Stimulated activated CD8-positive, alpha-beta memory T cell treated with anti-CD3 and anti-CD28 coated beads, Interleukin-12 subunit alpha, Interleukin-12 subunit beta, amount 100 ng/mL, for 24 hours (primary cell): ENCODE measurements around the gene FYN.
"Not testable (repeated sequence)": the region's sequence is repeated elsewhere in the genome, so short reads cannot be mapped to it uniquely, and the experiment has no call there.

Experiments used
- DNase-seq: peaks from one replicate; pipeline ENCODE4 v3.0.0-alpha.2; 2020; ENCODE audit errors: extremely low read depth

Gene FYN

DNA sequence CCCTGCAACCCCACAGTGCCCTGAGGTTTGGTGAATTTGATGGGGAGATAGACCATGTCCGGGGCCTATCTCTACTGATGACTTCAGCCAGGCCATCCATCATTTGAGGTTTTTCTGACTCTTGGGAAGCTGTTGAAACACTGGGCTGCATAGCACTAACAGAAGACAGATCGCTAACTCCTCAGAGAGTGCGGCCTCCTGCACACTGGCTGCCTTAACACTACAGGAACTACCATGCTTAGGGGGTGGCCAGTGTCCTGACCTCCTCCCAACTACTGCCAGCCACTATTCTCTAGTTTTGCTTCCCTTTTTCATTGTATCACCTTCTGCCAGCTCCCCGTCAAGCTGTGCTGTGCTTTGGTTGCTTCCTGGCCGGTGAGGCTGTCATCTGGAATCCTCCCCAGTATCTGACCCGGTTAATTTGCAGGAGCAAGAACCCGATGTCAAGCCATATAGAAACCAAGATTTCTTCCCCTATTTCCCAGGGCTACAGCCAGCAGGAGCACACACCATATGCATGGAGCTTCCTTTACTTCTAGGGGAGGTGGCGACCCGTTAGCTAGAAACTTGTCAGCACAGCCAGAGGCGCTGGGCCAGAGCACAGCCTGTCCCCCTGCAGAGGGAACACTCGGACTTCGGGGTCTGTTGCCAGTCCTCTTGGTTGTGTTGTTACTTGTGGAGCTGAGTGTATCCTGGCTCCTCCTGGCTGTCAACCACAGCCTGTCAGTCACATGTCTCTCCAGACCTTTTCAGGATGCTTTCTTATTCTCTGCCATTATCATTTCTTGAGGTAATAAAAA is 210.3 kb downstream of the FYN start:
- no peak for DNase-seq

DNA sequence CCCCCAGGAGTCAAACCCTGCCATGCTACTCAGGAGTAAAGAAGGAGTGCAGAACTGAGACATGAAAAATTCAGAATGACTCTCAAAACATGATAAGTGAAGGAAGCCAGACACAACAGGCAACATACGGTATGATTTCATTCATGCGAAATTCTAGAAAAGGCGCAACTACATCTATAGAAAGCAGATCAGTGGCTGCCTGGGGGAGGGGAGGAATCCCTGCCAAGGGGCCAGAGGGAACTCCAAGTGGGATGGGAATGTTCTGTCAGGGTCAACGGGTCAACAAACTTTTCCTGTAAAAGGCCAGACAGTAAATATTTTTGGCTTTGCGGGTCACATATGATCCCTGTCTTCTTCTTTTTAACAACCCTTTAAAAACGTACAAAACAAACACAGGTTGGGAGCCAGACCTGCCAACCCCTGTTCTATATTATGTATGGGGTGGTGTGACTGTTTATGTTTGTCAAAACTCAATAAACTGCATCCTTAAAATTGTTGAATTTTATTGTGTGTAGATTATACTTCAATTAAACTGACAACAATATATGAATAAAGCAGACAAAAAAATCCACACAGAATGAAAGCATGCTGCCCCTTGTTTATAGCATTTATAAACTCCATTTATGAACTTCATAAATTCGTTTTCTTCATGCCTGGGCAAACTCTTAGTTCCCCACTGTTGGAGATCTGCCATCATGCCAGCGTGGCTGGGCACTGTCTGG is 211.0 kb downstream of the FYN start:
- no peak for DNase-seq

DNA sequence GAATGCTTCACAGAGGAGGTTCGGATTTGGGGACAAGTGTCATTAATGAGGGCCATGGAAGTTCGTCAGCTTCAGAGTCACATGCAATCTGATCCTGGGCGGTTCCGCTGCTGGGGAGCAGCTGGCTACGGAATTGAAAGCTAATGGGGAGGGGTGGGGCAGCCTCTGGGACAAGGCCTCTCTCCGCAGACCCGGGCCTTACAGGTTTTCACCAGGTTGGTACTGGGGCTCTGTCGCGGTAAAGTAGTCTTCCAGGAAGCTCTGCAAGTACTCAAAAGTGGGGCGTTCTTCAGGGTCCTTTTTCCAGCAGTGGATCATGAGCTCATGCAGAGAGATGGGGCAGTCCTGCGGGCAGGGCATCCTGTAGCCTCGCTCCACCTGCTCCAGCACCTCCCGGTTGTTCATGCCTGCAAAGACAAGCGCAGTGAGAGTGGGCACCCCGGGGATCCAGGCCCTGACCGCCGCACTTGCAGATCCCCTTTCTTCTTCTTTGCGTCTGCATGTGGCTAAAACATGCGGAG is 211.7 kb downstream of the FYN start:
- DNase-seq, result no peak

GRCh38 chr6:111660531-111660930 is 212.7 kb downstream of the FYN start:
- no peak for DNase-seq

DNA sequence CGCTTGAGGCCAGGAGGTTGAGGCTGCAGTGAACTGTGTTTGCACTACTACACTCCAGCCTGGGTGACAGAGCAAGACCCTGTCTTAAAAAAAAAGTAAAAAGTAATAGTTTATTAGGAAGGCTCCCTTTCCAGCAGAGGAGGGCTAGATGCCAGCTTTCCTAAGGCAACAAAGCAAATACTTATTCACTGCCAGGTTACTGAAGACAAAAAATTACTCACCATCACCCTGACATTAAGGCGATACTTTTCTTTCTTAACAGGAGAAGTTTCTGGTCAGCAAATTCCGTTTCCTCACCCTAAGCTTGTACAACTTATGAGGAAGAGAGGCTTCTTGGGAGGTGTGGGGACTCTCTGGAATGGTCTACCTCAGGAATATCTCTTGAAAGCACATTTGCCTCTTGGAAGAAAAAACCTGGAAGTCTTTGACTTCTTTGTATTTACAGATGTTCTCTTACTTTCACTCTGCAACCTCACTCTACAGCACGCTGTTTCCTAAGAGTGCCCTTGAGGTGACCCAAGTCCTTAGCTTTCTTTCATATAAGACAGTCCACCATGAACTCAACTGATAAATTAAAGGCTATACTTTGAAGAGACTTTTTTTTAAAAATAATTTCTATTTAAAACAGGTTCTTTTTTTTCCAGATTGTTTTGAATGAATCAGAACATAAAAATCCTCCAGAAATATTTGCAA is 214.6 kb downstream of the FYN start:
- no peak for DNase-seq

- DNase-seq, result no peak
Measured at GRCh38 chr6:111657146-111657545, 216.1 kb downstream of the FYN start.

DNA sequence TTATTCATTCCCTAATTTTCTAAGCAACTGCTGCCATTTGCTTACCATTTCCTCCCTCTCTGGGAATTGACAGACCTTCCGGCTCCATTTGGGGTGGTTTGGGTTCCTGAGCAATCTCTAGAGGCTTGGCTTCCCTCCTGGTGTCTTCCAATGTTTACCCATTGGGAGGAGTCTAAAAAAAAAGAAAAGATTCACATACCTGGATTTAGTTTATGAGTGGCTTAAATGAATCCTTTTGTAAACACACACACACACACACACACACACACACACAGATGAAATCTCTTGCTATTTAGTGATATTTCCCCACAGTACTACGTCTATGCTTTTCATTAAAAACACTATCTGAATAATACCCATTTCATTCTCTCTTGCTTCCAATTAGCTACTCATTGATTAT is 219.3 kb downstream of the FYN start:
- no peak for DNase-seq

GRCh38 chr6:111653434-111653833 is 219.8 kb downstream of the FYN start:
- no peak for DNase-seq

- no peak for DNase-seq
Measured at GRCh38 chr6:111652156-111652555, 221.1 kb downstream of the FYN start.

DNA sequence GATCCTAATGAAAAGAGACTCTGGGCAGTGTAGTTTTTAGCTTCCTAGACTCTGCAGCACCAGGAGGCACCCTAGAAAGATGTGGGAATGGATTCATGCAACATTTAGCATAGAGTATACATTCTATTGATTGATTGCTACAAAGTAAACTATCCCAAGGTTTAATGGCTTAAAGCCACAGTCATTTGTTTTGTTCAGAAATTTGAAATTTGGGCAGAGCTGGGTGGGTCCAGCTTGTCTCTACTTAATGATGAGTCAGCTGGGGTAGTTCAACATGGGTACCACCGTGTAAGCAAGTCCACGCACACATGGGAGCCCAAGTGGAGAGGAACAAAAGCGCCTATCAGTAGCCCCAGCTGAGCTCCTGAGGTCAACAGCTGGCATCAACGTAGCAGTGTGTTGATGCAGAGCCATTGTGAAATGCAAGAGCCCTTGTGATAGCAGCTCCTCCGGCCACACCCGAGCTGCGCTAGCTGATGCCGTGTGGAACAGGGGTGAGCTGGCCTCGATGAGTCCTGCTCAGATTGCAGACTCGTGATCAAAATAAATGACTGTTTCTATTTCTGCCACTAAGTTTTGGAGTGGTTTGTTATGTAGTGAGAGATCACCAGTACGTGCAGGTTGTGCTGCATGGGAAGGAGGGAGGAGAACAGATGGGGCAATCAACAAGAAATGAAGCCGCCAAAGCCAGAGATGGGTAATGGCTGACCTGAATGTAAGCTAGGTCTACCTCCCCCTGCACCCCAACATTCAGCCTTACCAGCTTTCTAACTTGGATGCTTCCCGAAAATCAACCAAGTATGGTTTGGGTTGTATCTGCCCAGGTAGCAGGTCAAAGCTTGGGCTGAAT is 221.8 kb downstream of the FYN start:
- no peak for DNase-seq

DNA sequence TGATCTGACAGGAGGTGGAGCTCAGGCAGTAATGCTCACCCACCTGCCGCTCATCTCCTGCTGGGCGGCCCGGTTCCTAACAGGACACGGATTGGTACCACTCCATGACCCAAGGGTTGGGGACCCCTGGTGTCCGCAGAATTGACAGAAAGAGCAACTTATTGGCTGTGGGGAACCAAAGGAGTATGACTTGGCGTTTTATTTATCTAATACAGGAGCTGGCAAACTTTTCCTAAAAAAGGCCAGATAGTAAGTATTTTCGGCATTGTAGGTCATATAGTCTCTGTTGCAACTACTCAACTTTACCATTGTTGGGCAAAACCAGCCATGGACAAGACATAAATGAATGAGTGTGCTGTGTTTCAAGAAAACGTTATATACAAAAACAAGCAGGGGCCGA is 223.2 kb downstream of the FYN start:
- no peak for DNase-seq

DNA sequence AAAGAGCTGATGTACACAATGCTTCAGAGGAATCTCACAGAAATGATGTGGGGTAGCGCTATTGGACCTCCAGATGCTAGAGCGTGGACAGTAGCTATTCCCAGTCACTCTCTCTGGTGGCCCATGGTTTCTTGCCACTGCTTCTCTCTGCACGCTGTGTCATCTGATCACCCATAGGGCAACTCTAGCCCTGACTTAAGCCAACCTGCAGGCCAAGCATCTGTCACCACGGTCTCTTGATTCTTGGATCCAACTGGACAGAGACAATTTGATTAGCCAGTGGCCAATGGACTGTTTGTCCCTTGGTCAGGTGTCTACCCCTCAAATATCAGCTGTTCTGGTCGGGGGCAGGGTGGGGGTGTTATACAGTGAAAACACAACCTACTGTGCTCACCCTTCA is 225.2 kb downstream of the FYN start:
- no peak for DNase-seq

GRCh38 chr6:111646942-111647341 is 226.3 kb downstream of the FYN start:
- no peak for DNase-seq

GRCh38 chr6:111646034-111646433 is 227.2 kb downstream of the FYN start:
- DNase-seq, result no peak

GRCh38 chr6:111644893-111645430 is 228.3 kb downstream of the FYN start:
- no peak for DNase-seq

GRCh38 chr6:111642463-111643158 is 230.6 kb downstream of the FYN start:
- DNase-seq, result no peak

GRCh38 chr6:111639266-111639665 is 234.0 kb downstream of the FYN start:
- no peak for DNase-seq

- not testable (repeated sequence) for DNase-seq
Measured at GRCh38 chr6:111634981-111635380, 238.3 kb downstream of the FYN start.

GRCh38 chr6:111633822-111634221 is 239.4 kb downstream of the FYN start:
- no peak for DNase-seq

DNA sequence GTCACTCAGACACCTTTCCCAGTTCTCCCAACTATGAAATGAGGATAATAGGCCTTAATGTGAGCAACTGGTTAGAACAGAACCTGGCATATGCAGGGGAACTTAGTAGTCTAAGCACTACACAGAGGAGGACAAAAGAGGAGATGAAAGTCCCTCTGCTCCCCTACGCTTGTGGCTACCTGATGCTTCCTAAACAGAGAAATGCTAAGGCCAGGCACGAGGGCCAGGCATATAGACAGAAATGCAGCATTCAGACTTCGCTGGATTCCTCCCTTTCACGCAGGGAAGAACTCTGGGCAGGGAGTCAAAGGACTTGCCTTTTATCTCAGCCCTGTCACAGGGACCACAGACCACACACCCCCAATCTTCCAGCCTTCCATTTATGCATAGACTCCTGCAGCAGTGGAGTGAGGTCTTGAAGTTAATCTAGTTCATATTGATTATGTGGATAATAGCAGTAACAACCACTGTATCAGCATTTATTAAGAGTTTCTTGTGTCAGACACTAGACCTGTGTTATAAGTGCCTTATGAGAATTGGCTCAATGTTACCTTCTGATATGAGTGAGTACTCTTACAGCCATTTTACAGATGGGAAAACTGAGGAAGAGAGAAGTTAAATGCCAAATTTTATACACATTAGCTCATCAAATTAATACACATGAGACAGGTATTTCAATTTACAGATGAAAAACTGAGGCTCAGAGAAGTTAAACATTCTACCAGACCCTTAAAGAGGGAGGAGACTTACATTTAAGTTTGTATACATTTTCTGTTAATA is 240.6 kb downstream of the FYN start:
- DNase-seq, result no peak
